Activated CD4-positive, CD25-positive, alpha-beta regulatory T cell treated with anti-CD3 and anti-CD28 coated beads, Interleukin-2, amount 50 U/mL, for 16 hours (primary cell): ENCODE measurements around the gene CUL4A.
"Not testable (repeated sequence)": the region's sequence is repeated elsewhere in the genome, so short reads cannot be mapped to it uniquely, and the experiment has no call there.

Experiments
- DNase-seq: peaks from one replicate; pipeline ENCODE4 v3.0.0-alpha.2; 2020; ENCODE audit warnings: low read depth, low spot score

CUL4A gene

DNA sequence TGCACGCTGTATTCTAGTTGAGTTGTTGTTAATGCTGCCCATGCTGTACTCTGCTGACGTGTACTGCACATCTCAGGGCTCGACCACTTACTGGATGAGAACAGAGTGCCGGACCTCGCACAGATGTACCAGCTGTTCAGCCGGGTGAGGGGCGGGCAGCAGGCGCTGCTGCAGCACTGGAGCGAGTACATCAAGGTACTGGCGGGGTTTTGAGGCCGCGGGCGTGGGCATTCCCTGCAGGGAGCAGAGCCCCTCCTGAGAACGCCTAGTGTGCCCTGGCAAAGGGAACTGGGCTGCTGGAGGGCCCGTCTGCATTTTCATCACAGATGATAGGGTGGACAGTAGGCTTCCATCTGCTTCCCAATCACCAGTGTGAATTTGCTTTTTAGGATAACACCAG, 29.9 kb downstream of the CUL4A start:
- no peak for DNase-seq

DNA sequence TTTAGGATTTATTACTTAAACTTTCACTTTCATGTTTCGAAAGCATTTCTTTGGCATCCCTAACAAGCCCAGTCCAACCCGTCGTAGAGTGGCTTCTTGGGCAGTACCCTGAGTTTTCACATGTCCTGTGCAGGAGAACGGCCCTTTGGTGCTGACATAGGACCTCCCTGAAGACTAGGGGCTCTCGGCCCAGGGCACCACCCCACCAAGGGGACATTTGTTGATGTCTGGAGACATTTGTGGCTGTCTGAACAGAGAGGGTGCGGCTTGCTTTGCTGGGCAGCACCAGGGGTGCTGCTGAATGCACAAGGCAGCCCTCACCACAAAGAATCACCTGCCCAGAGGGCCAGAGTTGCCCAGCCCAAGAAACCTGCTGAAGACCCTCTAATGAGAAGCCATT, 30.6 kb downstream of the CUL4A start:
- DNase-seq, result no peak

GRCh38 chr13:113241623-113242022, 32.2 kb downstream of the CUL4A start:
- DNase-seq, result not testable (repeated sequence)

- no peak for DNase-seq
Observed at GRCh38 chr13:113243847-113244246, 34.4 kb downstream of the CUL4A start.

DNA sequence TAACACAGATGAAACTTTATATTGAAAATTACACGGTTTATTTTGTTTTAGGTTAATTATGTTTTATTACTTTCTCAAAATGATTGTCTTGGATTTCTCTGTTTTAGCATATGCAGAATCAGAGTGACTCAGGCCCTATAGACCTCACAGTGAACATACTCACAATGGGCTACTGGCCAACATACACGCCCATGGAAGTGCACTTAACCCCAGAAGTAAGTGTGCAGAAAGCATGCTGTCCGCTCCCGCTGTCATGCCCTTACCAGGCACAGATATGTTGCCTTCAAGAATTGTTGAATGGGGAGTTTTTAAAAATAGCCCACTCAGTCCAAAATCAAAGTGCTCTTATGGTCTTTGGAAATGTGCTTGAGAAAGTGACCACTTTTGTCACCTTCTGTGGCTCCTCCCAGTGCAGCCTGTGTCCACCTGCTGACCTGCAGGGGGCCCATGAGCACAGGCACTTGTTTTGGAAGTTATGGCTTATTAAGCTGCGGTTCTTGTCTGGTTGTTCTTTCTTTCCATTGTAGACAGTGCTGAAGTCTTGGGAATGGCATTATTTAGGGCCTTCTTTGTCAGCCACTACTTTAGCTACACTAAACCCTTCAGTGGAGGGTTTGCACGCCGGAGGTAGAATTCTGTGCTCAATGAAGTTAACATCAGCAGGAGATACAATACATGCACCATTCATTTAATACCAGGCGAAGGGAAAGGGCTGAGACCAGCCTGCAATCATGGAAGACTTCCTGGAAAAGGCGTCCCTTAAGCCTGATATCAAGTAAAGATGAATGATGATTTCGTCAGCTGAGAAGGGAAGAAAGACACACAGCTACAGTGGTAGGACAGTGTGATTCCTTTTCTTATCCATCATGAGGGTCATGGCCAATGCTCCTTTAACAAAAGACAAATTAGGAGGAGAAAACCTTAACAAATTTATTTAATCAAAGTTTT, 36.7 kb downstream of the CUL4A start:
- DNase-seq, result no peak

- no peak for DNase-seq
Observed at GRCh38 chr13:113252516-113253095, 43.2 kb downstream of the CUL4A start.

- not testable (repeated sequence) for DNase-seq
Observed at GRCh38 chr13:113257908-113258307, 48.5 kb downstream of the CUL4A start.

- no peak for DNase-seq
Observed at GRCh38 chr13:113258321-113259054, 49.1 kb downstream of the CUL4A start.

DNA sequence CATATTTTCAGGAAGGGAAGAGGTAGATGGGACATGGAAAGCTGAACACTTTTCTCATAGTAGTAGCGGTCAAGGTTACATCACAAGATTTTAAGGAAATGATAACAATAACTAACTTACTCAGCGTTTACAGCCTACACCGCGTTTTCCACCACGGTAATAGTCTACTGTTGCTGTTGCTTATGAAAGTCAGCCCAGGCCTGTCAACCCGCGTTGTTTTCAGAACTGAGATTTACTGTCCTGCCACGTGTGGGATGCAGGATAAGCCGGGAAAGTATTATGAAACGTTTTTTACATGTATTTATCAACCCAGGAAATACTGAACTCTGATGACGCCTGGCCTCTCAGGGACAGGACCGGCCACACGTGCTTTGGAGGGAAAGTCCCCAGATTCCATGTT, 51.6 kb downstream of the CUL4A start:
- no peak for DNase-seq

- not testable (repeated sequence) for DNase-seq
Observed at GRCh38 chr13:113263016-113263415, 53.6 kb downstream of the CUL4A start.

- no peak for DNase-seq
Observed at GRCh38 chr13:113267642-113268405, 58.4 kb downstream of the CUL4A start.

- no peak for DNase-seq
Observed at GRCh38 chr13:113272031-113272430, 62.6 kb downstream of the CUL4A start.

DNA sequence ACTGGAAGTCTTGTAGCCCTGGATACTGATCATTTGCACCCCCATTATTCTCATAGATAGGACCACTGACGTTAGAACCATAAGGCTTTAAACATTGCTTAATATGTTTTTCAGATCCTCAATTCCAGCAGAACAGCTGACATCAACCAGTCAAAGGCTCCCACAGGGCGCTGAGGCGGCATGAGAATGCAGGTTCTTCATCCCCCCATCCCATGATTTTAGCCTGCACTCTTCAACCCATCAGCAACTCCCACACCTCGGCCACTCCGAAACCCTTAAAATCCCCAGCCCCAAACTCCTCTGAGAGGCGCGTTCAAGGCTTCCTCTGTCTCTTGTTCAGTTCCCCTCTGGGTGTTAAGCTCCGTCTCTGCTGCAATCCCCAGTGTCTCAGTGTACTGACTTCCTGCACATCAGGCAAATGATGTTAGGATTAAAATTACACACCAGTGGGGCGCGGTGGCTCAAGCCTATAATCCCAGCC, 63.3 kb downstream of the CUL4A start:
- no peak for DNase-seq

DNA sequence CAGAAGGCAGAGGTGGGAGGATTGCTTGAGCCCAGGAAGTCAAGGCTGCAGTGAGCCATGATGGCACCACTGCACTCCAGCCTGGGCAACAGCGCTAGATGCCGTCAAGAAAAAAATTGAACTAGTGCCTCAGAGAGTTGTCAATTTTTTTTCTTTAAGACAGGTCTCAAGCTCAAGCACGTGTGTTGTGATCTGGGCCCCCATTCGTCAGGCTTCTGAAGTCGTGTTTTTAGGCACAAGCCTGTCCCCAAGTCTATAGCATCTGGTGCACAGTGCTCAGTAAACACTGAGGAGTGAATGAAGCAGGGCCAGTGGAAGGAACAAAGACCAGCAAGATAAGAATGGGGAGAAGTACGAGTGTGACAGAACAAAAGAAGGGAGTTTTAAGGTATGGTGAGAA, 63.9 kb downstream of the CUL4A start:
- DNase-seq, result no peak

GRCh38 chr13:113273851-113274590, 64.6 kb downstream of the CUL4A start:
- DNase-seq, result no peak

DNA sequence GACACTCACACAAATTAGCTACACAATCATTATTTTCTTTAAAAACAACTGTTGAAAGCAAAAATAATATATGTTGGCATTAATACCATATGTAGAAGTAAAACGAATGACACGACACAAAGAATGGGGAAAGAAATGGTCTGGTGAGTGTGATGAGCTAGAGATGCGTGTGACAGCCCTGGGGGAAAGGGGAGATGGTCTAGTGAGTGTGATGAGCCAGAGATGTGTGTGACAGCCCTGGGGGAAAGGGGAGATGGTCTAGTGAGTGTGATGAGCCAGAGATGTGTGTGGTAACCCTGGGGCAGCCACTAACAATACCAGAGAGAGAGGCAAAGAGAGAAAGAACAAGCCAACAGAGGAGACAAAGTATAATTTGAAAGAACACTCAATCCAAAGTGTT, 65.3 kb downstream of the CUL4A start:
- no peak for DNase-seq

DNA sequence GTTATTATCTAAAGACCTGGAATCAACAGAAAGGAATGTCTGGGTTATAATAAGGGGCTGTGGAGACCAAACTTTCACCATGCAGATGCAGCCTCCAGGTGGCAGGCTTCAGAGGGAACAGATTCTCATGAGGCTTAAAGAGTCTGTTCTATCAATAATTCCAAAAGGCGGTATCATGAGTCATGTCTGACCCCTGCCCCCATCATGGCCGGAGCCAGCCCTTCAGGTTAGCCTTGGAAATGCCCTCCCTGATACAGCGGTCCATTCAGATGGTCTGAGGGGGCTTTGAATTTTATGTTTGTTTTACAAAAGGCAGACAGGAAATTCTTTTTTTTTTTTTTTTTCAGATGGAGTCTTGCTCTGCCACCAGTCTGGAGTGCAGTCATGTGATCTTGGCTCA, 66.0 kb downstream of the CUL4A start:
- no peak for DNase-seq

DNA sequence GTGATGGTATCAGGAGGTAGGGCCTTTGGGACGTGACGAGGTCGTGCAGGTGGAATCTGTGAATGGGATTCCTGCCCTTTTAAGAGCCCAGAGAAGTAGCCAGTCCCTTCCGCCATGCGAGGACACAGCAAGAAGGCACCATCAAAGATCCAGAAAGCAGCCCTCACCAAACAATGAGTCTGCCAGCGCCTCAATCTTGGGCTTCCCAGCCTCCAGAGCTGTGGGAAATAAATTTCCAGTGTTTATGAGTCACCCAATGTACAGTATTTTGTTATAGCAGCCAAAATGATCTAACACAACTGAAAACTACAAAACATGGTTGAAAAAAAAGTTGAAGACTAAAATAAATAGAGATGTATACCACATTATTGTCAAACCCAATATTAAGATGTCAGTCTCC, 70.7 kb downstream of the CUL4A start:
- DNase-seq, result no peak

GRCh38 chr13:113283904-113284303, 74.5 kb downstream of the CUL4A start:
- DNase-seq, result no peak

GRCh38 chr13:113288880-113289279, 79.5 kb downstream of the CUL4A start:
- DNase-seq, result no peak

DNA sequence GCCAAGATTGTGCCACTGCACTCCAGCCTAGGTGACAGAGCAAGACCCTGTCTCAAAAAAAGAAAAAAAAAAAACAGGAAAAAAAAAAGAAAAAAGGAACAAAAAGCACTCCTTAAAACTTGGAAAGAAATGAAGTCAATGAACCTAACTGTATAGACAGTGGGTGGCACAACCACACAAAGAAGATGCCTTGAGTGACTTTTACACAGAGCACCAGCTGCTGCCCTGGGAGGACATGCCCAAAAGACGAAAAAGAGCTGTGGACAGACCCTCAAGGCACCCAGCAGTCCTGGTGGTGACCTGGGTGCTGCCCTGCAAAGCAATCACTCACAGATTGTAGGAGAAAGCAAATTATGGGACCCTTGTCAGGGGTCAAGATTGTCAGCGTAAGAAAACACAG, 81.7 kb downstream of the CUL4A start:
- DNase-seq, result no peak
